ENCODE results near the gene CEACAM7. TPM values are rescaled to one million over a fixed set of nuclear protein-coding genes. Genes with fewer than 3 reads are reported as not detected.

Gene CEACAM7
- total and polyA plus RNA-seq, 2 of the 13 experiments (the other 11 are each of a cell fraction or from before 2014, with no cell fraction given): not detected

DNA sequence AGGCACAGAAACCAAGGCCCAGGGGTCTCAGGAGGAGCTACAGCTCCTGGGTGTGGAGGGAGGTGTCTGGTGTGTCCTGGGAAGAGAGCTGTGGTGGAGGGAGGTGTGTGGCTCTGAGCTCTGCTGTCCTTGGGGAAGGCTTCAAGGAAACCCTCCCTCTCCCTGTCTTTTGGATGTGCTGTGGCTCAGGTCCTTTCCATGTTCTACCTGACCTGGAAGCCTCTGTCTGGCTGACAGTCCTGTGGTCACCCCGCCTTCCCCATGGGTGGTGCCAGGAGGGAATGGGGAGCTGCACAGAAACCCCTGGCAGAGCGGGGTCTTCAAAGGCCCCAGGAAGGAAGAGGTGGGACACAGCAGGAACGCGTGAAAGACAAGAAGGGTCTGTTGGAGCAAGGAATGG, 617 bp upstream of the CEACAM7 start (continued):
- TF ChIP-seq, protein P1, sequence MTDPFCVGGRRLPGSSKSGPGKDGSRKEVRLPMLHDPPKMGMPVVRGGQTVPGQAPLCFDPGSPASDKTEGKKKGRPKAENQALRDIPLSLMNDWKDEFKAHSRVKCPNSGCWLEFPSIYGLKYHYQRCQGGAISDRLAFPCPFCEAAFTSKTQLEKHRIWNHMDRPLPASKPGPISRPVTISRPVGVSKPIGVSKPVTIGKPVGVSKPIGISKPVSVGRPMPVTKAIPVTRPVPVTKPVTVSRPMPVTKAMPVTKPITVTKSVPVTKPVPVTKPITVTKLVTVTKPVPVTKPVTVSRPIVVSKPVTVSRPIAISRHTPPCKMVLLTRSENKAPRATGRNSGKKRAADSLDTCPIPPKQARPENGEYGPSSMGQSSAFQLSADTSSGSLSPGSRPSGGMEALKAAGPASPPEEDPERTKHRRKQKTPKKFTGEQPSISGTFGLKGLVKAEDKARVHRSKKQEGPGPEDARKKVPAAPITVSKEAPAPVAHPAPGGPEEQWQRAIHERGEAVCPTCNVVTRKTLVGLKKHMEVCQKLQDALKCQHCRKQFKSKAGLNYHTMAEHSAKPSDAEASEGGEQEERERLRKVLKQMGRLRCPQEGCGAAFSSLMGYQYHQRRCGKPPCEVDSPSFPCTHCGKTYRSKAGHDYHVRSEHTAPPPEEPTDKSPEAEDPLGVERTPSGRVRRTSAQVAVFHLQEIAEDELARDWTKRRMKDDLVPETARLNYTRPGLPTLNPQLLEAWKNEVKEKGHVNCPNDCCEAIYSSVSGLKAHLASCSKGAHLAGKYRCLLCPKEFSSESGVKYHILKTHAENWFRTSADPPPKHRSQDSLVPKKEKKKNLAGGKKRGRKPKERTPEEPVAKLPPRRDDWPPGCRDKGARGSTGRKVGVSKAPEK (CRISPR knock-in tag; IDR thresholded peaks at IDR 0.05; ENCODE audit: borderline replicate concordance): no peak
- no peak for TF ChIP-seq THAP11 (CRISPR knock-in tag; IDR thresholded peaks at IDR 0.05)

DNA sequence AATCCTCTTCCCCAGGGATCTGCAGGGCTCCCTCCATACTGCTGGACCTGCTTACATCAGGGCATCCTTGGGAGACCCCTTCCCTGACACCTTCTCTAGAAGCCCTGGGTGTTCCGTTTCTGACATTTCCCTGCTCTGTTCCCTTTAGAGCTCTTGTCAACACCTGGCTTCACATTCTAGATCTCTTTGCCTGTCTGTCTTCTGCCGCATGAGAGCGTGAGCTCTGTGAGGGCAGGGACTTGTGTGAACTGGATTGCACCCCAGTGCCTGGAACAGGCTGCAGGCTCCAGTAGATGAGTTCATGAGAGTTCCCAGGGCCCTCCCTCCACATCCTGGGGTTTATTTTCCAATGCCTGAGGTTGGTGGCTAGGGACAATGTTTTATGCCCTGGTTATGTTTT, 651 bp downstream of the CEACAM7 start:
- H3K4me2 ChIP-seq (ENCODE audit: low read depth, low read length): no peak overlapping the region
- POLR2A ChIA-PET: no interaction called here
- no peak overlapping the region for H3K9ac ChIP-seq (ENCODE audit: insufficient read depth, low read depth, low read length)
- ATAC-seq (no peak), FAIRE-seq (no peak), DNase-seq (ENCODE audit: low spot score) (no peak)
- BruUV-seq (replicated peaks): no TSS peak
- intact Hi-C loops (cut with micrococcal nuclease; ENCODE audit: unreplicated experiment): no loop called here
- 21% methylated on average over 3 of the region's 3 CpGs for WGBS (ENCODE audit: low lambda C conversion rate)
- no peaks in the 10 kb centered on the region for H4K20me1 ChIP-seq (ENCODE audit: insufficient read depth, low read length)
- H3K27me3 ChIP-seq (ENCODE audit: control insufficient read depth in 1 of 2, insufficient read depth in 2 of 2, low read length in 2 of 2): peaks cover 0 to 7% of the 10 kb centered on the region in 2 experiments; a peak in 2 of 5 replicates
- H3K79me2 ChIP-seq (ENCODE audit: insufficient read depth, low read length): no peaks in the 10 kb centered on the region
- H2AFZ ChIP-seq (ENCODE audit: low read length): no peak overlapping the region
- H3K4me3 ChIP-seq (replicated peaks in 1 of 3; ENCODE audit: insufficient read depth in 1 of 3, low read depth in 2 of 3, low read length in 3 of 3): no peak overlapping the region
- no peaks in the 10 kb centered on the region for H3K9me3 ChIP-seq (ENCODE audit: low read length)
- H3K27ac ChIP-seq (ENCODE audit: extremely low read length, insufficient read depth, low read length): no peak overlapping the region
- in situ Hi-C loops (cut with HindIII; ENCODE audit: extremely low pct_ligation_motif_present, low pct_unique_long_range_greater_than_20kb): no loop called here
- CTCF ChIA-PET (ENCODE audit: low intra/inter-chr PET ratio, low total read pairs): no interaction called here
- H3K36me3 ChIP-seq (replicated peaks in 1 of 2; ENCODE audit: control insufficient read depth in 1 of 2, insufficient read depth in 2 of 2, low read length in 2 of 2): no peaks in the 10 kb centered on the region
- no peaks in the 10 kb centered on the region for H3K4me1 ChIP-seq (ENCODE audit: insufficient read depth, low read length)
- TF ChIP-seq CEBPB (IDR thresholded peaks at IDR 0.05; ENCODE audit: borderline replicate concordance, low read depth, low read length): no peak
- TF ChIP-seq, protein P2, sequence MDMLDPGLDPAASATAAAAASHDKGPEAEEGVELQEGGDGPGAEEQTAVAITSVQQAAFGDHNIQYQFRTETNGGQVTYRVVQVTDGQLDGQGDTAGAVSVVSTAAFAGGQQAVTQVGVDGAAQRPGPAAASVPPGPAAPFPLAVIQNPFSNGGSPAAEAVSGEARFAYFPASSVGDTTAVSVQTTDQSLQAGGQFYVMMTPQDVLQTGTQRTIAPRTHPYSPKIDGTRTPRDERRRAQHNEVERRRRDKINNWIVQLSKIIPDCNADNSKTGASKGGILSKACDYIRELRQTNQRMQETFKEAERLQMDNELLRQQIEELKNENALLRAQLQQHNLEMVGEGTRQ (IDR thresholded peaks at IDR 0.05; ENCODE audit: low read depth, low read length): no peak
- TF ChIP-seq, protein P2 (CRISPR knock-in tag; IDR thresholded peaks at IDR 0.05; ENCODE audit: borderline replicate concordance): no peak
- no peak for TF ChIP-seq FOXK2 (IDR thresholded peaks at IDR 0.05)
- no peak for TF ChIP-seq ZNF7 (CRISPR knock-in tag; IDR thresholded peaks at IDR 0.05)
- no peak for TF ChIP-seq NFYC (CRISPR knock-in tag; IDR thresholded peaks at IDR 0.05)
- TF ChIP-seq, protein P3, sequence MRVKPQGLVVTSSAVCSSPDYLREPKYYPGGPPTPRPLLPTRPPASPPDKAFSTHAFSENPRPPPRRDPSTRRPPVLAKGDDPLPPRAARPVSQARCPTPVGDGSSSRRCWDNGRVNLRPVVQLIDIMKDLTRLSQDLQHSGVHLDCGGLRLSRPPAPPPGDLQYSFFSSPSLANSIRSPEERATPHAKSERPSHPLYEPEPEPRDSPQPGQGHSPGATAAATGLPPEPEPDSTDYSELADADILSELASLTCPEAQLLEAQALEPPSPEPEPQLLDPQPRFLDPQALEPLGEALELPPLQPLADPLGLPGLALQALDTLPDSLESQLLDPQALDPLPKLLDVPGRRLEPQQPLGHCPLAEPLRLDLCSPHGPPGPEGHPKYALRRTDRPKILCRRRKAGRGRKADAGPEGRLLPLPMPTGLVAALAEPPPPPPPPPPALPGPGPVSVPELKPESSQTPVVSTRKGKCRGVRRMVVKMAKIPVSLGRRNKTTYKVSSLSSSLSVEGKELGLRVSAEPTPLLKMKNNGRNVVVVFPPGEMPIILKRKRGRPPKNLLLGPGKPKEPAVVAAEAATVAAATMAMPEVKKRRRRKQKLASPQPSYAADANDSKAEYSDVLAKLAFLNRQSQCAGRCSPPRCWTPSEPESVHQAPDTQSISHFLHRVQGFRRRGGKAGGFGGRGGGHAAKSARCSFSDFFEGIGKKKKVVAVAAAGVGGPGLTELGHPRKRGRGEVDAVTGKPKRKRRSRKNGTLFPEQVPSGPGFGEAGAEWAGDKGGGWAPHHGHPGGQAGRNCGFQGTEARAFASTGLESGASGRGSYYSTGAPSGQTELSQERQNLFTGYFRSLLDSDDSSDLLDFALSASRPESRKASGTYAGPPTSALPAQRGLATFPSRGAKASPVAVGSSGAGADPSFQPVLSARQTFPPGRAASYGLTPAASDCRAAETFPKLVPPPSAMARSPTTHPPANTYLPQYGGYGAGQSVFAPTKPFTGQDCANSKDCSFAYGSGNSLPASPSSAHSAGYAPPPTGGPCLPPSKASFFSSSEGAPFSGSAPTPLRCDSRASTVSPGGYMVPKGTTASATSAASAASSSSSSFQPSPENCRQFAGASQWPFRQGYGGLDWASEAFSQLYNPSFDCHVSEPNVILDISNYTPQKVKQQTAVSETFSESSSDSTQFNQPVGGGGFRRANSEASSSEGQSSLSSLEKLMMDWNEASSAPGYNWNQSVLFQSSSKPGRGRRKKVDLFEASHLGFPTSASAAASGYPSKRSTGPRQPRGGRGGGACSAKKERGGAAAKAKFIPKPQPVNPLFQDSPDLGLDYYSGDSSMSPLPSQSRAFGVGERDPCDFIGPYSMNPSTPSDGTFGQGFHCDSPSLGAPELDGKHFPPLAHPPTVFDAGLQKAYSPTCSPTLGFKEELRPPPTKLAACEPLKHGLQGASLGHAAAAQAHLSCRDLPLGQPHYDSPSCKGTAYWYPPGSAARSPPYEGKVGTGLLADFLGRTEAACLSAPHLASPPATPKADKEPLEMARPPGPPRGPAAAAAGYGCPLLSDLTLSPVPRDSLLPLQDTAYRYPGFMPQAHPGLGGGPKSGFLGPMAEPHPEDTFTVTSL (CRISPR knock-in tag; IDR thresholded peaks at IDR 0.05; ENCODE audit: borderline replicate concordance): no peak
- TF ChIP-seq ZNF232 (CRISPR knock-in tag; IDR thresholded peaks at IDR 0.05; ENCODE audit: borderline replicate concordance): no peak

All from HepG2 (cell line).